ENCODE results near the gene OMP. TPM values are rescaled to one million over a fixed set of nuclear protein-coding genes. Genes with fewer than 3 reads are reported as not detected.
A peak's percentile ranks its signal among the peaks of the same experiment; 100 is the strongest.

Gene OMP
- total and polyA plus RNA-seq, 2 of the 13 experiments (the other 11 are each of a cell fraction or from before 2014, with no cell fraction given): not detected

GRCh38 chr11:77143405-77144020 lies 40.9 kb downstream of the OMP start:
- H3K4me1 ChIP-seq (ENCODE audit: insufficient read depth, low read length): peaks cover 59% of the 10 kb centered on the region
- in situ Hi-C loops (cut with HindIII; ENCODE audit: extremely low pct_ligation_motif_present, low pct_unique_long_range_greater_than_20kb): no loop called here

DNA sequence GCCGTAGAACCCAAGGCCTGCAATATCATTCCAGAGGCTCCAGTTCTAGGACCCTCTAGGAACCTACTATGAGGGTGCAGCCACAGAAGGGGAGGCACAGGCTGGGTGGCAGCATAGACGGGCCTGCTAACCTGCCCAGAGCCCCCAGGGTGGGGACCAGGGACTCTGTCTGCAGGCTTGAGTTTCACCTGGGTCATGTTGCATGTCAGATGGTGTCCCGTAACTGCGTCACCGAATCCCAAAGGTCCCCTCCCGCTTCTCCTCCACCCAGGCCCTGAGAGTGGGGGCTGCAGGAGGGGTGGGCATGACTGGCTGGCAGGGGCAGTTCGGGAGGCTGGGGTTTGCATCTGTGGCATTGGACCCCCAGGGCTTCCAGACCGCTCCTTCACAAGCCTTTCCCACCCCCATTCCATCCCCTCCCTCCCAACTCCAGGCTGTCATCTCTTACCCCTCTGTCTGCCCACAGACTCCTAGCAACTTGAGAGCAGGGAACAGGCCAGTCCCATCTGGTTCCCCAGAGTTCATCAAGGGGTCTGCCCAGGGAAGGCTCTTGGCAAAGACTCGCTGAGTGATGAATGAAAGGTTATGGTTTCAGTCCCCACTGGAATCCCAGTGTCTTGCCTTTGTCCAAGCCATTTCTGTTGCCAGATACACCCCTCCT lies 41.7 kb downstream of the OMP start:
- peak overlapping the region in 1 of 3 experiments; percentile 36; a peak in 1 of 6 replicates for H3K4me3 ChIP-seq (replicated peaks in 1 of 3; ENCODE audit: insufficient read depth in 1 of 3, low read depth in 2 of 3, low read length in 3 of 3)
- no peak overlapping the region for H3K9ac ChIP-seq (ENCODE audit: insufficient read depth, low read depth, low read length)
- no peak overlapping the region for H2AFZ ChIP-seq (ENCODE audit: low read length)
- H3K9me3 ChIP-seq (ENCODE audit: low read length): no peaks in the 10 kb centered on the region
- H3K4me2 ChIP-seq (ENCODE audit: low read depth, low read length): peak overlapping the region; percentile 57
- H3K4me1 ChIP-seq (ENCODE audit: insufficient read depth, low read length): peaks cover 59% of the 10 kb centered on the region
- H3K27ac ChIP-seq (ENCODE audit: extremely low read length, insufficient read depth, low read length): peak overlapping the region; percentile 24
- intact Hi-C loops (cut with micrococcal nuclease; ENCODE audit: unreplicated experiment): loop anchor here (2.0 kb wide), 1 partner anchor 16 kb away; the partner anchor contains the start of gene MYO7A
- DNase-seq (ENCODE audit: low spot score) (no peak), FAIRE-seq (no peak), ATAC-seq (no peak)
- in situ Hi-C loops (cut with HindIII; ENCODE audit: extremely low pct_ligation_motif_present, low pct_unique_long_range_greater_than_20kb): no loop called here
- H3K79me2 ChIP-seq (ENCODE audit: insufficient read depth, low read length): no peaks in the 10 kb centered on the region
- POLR2A ChIA-PET: interaction anchor here (0.7 to 1.4 kb wide), 6 partner anchors 9 to 48 kb away, joined by 3 to 18 read pairs (median 4); partner anchors contain the start of gene MYO7A
- BruUV-seq (replicated peaks): no TSS peak
- no peaks in the 10 kb centered on the region for H3K36me3 ChIP-seq (replicated peaks in 1 of 2; ENCODE audit: control insufficient read depth in 1 of 2, insufficient read depth in 2 of 2, low read length in 2 of 2)
- H4K20me1 ChIP-seq (ENCODE audit: insufficient read depth, low read length): no peaks in the 10 kb centered on the region
- no peaks in the 10 kb centered on the region for H3K27me3 ChIP-seq (ENCODE audit: control insufficient read depth in 1 of 2, insufficient read depth in 2 of 2, low read length in 2 of 2)
- WGBS (ENCODE audit: low lambda C conversion rate): 97% methylated on average over 3 of the region's 9 CpGs
- TF ChIP-seq POLR2AphosphoS5 (IDR thresholded peaks at IDR 0.05; ENCODE audit: low read depth, low read length): no peak
- peak; percentile 20; the same call in 1 of the 2 replicates for TF ChIP-seq ZNF547 (CRISPR knock-in tag; IDR thresholded peaks at IDR 0.05)
- no peak for TF ChIP-seq ZFP41 (CRISPR knock-in tag; IDR thresholded peaks at IDR 0.05; ENCODE audit: borderline replicate concordance)
- TF ChIP-seq, protein P1, sequence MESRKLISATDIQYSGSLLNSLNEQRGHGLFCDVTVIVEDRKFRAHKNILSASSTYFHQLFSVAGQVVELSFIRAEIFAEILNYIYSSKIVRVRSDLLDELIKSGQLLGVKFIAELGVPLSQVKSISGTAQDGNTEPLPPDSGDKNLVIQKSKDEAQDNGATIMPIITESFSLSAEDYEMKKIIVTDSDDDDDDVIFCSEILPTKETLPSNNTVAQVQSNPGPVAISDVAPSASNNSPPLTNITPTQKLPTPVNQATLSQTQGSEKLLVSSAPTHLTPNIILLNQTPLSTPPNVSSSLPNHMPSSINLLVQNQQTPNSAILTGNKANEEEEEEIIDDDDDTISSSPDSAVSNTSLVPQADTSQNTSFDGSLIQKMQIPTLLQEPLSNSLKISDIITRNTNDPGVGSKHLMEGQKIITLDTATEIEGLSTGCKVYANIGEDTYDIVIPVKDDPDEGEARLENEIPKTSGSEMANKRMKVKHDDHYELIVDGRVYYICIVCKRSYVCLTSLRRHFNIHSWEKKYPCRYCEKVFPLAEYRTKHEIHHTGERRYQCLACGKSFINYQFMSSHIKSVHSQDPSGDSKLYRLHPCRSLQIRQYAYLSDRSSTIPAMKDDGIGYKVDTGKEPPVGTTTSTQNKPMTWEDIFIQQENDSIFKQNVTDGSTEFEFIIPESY (CRISPR knock-in tag; IDR thresholded peaks at IDR 0.05): no peak
- CTCF ChIA-PET (ENCODE audit: low intra/inter-chr PET ratio, low total read pairs): no interaction called here

More at GRCh38 chr11:77143405-77144020, 40.9 kb downstream of the OMP start:
- CTCF ChIA-PET (ENCODE audit: low intra/inter-chr PET ratio, low total read pairs): no interaction called here
- Histone ChIP-seq H2AFZ (ENCODE audit: low read length) (no peak overlapping the region), H3K36me3 (replicated peaks in 1 of 2; ENCODE audit: control insufficient read depth in 1 of 2, insufficient read depth in 2 of 2, low read length in 2 of 2) (no peaks in the 10 kb centered on the region), H3K27ac (ENCODE audit: extremely low read length, insufficient read depth, low read length) (no peak overlapping the region), H3K4me3 (replicated peaks in 1 of 3; ENCODE audit: insufficient read depth in 1 of 3, low read depth in 2 of 3, low read length in 3 of 3) (no peak overlapping the region), H4K20me1 (ENCODE audit: insufficient read depth, low read length) (no peaks in the 10 kb centered on the region), H3K9me3 (ENCODE audit: low read length) (no peaks in the 10 kb centered on the region), H3K4me2 (ENCODE audit: low read depth, low read length) (no peak overlapping the region), H3K27me3 (ENCODE audit: control insufficient read depth in 1 of 2, insufficient read depth in 2 of 2, low read length in 2 of 2) (no peaks in the 10 kb centered on the region), H3K9ac (ENCODE audit: insufficient read depth, low read depth, low read length) (no peak overlapping the region), H3K79me2 (ENCODE audit: insufficient read depth, low read length) (no peaks in the 10 kb centered on the region)
- POLR2A ChIA-PET: no interaction called here
- intact Hi-C loops (cut with micrococcal nuclease; ENCODE audit: unreplicated experiment): loop anchor here (2.0 kb wide), 1 partner anchor 15 kb away; the partner anchor contains the start of gene MYO7A
- WGBS (ENCODE audit: low lambda C conversion rate): 98% methylated on average over 8 of the region's 8 CpGs
- FAIRE-seq (no peak), ATAC-seq (no peak), DNase-seq (ENCODE audit: low spot score) (no peak)
- no TSS peak for BruUV-seq (replicated peaks)
- TF ChIP-seq ZNF660 (CRISPR knock-in tag; IDR thresholded peaks at IDR 0.05; ENCODE audit: borderline replicate concordance, low read depth): no peak
- TF ChIP-seq ZNF451 (CRISPR knock-in tag; IDR thresholded peaks at IDR 0.05): no peak
- no peak for TF ChIP-seq ZNF17 (CRISPR knock-in tag; IDR thresholded peaks at IDR 0.05)
- TF ChIP-seq RCOR2 (CRISPR knock-in tag; IDR thresholded peaks at IDR 0.05): no peak
- no peak for TF ChIP-seq SNAPC5 (CRISPR knock-in tag; IDR thresholded peaks at IDR 0.05; ENCODE audit: borderline replicate concordance)
- TF ChIP-seq SMC3 (IDR thresholded peaks at IDR 0.05; ENCODE audit: low read length): no peak

Data from HepG2 (cell line).